ENCODE measurements around the gene PTH1R.

PTH1R gene

DNA sequence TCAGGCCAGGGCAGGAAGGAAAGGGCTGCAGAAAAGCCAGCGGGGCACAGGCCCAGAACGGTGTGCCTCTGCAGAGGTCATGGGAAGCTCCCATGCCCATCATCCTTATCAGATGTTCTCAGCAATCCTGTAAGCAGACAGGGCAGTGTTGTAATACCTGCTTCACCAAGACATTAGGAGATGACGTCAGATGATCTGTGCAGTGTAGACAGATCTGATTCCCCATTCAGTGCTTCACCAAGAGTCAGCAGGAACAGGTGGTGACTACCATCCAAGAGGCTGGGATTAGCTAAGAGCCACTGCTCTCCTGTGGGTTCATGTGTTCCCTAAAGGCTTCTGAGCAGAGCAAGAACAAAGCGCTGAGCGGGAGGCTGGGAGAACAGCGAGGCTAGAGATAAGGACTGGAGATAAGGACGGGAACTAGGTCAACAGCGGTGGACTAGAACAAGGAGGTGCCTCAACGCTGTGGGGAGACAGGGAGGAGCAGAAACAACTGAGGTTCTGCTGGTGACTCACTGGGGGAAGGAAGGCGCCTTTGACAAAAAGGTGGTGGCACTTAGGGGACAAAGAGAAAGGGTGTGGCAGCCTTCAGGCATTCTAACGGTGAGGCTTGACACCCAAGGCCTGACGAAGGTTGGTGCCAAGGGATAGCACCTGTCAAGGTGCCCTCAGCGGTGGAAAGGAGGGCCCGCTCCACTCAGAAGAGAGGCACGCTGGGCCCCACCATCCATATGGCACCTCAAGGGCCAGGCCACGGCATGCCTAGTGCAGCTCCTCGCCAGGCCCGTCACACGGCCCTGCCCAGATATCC, 70.7 kb downstream of the PTH1R start:
- FAIRE-seq = no peak
- no peak for DNase-seq (ENCODE audit: insufficient read length, low spot score)
- TF ChIP-seq, protein P1, sequence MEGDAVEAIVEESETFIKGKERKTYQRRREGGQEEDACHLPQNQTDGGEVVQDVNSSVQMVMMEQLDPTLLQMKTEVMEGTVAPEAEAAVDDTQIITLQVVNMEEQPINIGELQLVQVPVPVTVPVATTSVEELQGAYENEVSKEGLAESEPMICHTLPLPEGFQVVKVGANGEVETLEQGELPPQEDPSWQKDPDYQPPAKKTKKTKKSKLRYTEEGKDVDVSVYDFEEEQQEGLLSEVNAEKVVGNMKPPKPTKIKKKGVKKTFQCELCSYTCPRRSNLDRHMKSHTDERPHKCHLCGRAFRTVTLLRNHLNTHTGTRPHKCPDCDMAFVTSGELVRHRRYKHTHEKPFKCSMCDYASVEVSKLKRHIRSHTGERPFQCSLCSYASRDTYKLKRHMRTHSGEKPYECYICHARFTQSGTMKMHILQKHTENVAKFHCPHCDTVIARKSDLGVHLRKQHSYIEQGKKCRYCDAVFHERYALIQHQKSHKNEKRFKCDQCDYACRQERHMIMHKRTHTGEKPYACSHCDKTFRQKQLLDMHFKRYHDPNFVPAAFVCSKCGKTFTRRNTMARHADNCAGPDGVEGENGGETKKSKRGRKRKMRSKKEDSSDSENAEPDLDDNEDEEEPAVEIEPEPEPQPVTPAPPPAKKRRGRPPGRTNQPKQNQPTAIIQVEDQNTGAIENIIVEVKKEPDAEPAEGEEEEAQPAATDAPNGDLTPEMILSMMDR (IDR thresholded peaks at IDR 0.05; ENCODE audit: insufficient read depth, missing control alignments) = no peak

DNA sequence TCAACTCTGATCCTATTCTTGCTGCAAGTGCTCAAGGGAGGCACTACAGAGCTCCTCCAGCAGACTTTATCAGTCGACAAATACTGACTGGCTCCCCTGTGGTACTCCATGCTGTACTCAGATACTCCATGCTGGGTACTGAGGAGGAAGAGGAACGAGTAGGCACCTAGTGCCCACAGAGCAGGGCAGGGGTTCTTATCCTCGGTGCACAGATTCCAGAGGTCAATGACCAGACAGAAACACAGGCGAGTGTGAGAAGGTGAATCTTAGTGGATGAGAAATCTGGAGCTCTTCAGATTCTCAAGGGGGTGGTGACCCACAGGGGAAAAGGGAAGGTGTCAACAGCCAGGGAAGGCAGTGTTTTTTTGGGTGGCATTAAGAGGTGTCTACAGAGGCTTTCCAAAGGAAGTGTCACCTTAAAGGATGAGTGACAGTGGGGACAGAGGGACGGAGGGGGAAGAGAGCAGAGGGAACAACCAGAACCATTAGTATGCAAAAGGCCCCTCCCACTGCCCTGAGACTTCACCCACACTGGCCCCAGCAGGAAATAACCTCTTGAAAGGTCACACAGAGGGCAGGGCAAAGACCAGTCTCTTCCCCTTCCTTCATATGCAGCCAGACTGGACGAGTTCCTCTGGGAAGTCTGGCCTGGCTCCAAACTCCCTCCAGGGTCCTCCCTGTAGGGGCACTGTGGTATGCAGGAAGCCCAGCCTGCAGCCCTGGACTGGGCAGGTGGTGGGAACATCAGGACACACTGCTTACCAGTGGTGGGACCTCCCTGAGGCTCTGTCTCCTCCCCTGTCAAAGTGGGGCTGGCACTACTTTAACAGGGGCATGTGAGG, 71.5 kb downstream of the PTH1R start:
- TF ChIP-seq, protein P1 (IDR thresholded peaks at IDR 0.05; ENCODE audit: insufficient read depth, missing control alignments) = no peak
- DNase-seq (ENCODE audit: insufficient read length, low spot score) = no peak
- no peak for FAIRE-seq

DNA sequence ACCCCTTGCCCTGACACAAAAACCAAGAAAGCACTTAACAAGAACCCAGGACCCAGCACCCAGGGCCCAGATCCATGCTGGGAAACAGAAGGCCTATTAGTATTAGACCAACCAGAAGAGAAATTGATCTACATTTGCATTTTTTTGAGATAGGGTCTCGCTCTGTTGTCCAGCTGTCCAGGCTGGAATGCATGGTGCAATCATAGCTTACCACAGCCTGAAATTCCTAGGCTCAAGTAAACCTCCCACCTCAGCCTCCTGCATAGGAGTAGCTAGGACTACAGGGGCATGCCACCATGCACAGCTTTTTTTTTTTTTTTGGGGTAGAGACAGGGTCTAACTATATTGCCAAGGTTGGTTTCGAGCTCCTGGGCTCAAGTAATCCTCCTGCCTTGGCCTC, 72.7 kb downstream of the PTH1R start:
- no peak for FAIRE-seq
- DNase-seq (ENCODE audit: insufficient read length, low spot score) = no peak
- TF ChIP-seq, protein P1 (IDR thresholded peaks at IDR 0.05; ENCODE audit: insufficient read depth, missing control alignments) = no peak

DNA sequence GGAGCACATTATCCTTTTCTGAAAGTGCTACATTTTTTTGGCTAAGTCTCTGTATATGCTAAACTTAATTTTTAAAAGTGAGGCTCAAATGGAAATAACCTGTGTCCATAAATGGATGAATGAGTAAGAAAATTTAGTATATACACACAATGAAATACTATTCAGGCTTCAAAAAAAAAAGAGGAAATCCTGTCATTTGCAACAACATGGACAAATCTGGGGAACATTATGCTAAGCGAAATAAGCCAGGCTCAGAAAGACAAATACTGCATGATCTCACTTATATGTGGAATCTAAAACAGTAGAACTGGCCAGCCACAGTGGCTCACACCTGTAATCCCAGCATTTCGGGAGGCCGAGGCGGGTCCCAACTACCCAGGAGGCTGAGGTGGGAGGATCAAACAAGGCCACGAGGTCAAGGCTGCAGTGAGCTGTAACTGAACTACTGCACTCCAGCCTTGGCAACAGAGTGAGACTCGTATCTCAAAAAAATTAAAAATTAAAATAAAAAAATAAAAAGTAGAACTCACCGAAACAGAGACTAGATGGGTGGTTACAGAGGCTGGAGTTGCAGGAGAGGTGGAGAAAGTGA, 73.2 kb downstream of the PTH1R start:
- no peak for DNase-seq (ENCODE audit: insufficient read length, low spot score)
- no peak for FAIRE-seq
- TF ChIP-seq, protein P1 (IDR thresholded peaks at IDR 0.05; ENCODE audit: insufficient read depth, missing control alignments) = no peak

DNA sequence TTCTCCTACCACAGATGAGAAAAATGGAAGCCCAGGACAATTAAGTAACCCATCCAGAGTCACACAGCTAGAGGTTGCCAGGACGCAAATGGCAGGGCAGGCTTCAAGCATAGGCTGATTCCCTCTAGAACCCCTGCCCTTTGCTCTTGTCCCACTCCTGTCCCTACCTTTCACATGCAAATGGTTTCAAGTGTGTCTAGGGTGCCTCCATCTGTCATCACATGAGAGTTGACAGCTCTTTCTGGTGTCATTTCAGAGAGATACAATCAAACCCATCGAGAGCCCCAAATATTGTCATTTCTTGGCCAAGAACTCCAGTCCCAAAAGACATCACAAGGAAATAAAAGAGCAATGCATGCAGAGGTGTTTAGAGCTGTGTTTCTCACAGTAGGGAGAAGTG, 75.3 kb downstream of the PTH1R start:
- FAIRE-seq = no peak
- TF ChIP-seq, protein P1 (IDR thresholded peaks at IDR 0.05; ENCODE audit: insufficient read depth, missing control alignments) = no peak
- no peak for DNase-seq (ENCODE audit: insufficient read length, low spot score)

Measured in D721Med (cell line).